GM18526 (cell line): ENCODE measurements around the gene CACNA1H.

Source experiments
- POLR2A ChIP-seq: IDR thresholded peaks from 3 replicates; pipeline ENCODE4 v1.6.1; 2011; ENCODE audit not compliant: insufficient read length; ENCODE audit errors: extremely low read depth

Gene CACNA1H

GRCh38 chr16:1158456-1159324, 5.8 kb downstream of the CACNA1H start:
- no peak for TF ChIP-seq POLR2A

GRCh38 chr16:1159325-1159972, 6.5 kb downstream of the CACNA1H start:
- TF ChIP-seq POLR2A: no peak

GRCh38 chr16:1159973-1160772, 7.3 kb downstream of the CACNA1H start:
- TF ChIP-seq POLR2A: no peak

- TF ChIP-seq POLR2A: no peak
Measured at GRCh38 chr16:1160773-1161348, 8.0 kb downstream of the CACNA1H start.

GRCh38 chr16:1162701-1163566, 10.0 kb downstream of the CACNA1H start:
- no peak for TF ChIP-seq POLR2A

- no peak for TF ChIP-seq POLR2A
Measured at GRCh38 chr16:1163567-1164055, 10.7 kb downstream of the CACNA1H start.

- TF ChIP-seq POLR2A: no peak
Measured at GRCh38 chr16:1164382-1164781, 11.5 kb downstream of the CACNA1H start.

- no peak for TF ChIP-seq POLR2A
Measured at GRCh38 chr16:1164975-1165374, 12.1 kb downstream of the CACNA1H start.

- no peak for TF ChIP-seq POLR2A
Measured at GRCh38 chr16:1165511-1165910, 12.6 kb downstream of the CACNA1H start.

- no peak for TF ChIP-seq POLR2A
Measured at GRCh38 chr16:1167276-1168107, 14.6 kb downstream of the CACNA1H start.

- TF ChIP-seq POLR2A: no peak
Measured at GRCh38 chr16:1168837-1169236, 15.9 kb downstream of the CACNA1H start.

- TF ChIP-seq POLR2A: no peak
Measured at GRCh38 chr16:1169285-1170075, 16.6 kb downstream of the CACNA1H start.

GRCh38 chr16:1170076-1170418, 17.1 kb downstream of the CACNA1H start:
- TF ChIP-seq POLR2A: no peak

GRCh38 chr16:1171001-1171400, 18.1 kb downstream of the CACNA1H start:
- no peak for TF ChIP-seq POLR2A
